Brain pericyte (primary cell): ENCODE data around the gene ADAMTS13.

ENCODE experiments used
- DNase-seq: peaks from one replicate; pipeline ENCODE4 v3.0.0-alpha.2; 2012; ENCODE audit warnings: low read depth, low spot score

Gene ADAMTS13

DNA sequence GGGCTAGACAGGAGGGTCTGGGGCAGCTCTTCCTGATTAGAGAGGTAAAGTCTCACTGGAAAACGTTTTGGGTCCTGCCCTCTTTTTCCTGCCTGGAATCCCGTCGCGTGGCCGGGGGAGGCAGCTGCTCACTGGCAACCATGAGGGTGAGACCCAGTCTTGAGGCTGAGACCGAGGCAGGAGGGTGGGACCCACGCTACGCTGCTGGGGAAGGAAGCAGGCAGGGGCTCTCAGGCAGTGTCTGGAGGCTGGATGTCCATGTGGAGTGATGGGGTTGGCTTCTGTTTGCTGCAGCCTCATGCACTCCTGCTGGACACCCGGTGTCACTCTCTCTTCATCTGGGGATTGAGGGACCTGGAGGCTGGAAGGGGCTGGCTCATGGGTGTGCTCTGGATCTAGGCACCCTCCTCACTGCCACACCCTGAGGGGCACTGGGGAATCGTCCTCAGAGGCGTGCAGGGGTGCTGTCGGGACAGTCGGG lies 68.1 kb downstream of the ADAMTS13 start:
- DNase-seq: no peak

DNA sequence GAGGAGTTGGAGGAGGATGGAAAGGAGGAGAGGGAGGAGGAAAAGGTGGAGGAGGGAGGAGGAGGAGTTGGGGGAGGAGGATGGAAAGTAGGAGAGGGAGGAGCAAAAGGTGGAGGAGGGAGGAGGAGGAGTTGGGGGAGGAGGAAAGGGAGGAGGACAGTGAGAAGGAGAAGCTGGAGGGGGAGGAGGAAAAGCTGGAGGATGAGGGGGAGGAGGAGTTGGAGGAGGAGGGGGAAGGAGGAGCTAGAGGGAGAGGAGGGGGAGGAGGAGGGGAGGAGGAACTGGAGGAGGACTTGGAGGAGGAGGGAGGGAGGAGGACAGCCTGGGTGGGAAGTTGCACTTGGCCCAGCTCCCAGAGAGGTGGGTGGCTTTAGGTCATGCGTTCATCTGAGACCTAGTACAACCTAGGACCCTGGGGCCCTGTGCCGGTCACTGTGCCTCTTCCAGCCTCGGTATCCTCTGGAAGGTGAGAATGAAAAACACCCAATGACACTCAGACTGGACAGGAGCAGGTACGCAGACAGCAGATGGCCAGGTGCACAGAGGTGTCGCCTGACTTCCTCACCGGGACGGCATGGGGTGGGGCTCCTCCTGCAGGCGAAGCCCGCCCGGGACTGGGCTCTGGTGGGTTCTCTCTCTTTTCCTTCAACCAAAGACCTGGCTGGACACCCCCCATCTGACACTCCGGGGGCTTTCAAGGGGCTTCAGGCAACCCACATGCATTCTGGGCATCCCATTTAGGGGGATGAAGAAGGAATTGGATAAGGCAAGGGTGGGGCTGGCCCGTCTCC lies 68.9 kb downstream of the ADAMTS13 start:
- DNase-seq: no peak

DNA sequence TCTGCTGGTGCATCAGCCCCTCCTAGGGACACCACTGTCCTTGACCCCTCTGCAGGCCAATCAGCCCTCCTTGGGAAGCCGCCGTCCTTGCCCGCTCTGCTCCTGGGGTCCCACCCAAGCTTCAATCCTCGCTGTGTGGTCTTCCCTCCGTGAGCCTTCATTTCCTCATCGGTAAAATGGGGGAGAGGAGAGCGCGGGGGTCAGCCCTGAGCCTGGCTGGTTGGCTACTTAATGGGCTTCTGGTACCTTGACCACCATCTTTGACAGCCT lies 69.4 kb downstream of the ADAMTS13 start:
- DNase-seq: no peak

DNA sequence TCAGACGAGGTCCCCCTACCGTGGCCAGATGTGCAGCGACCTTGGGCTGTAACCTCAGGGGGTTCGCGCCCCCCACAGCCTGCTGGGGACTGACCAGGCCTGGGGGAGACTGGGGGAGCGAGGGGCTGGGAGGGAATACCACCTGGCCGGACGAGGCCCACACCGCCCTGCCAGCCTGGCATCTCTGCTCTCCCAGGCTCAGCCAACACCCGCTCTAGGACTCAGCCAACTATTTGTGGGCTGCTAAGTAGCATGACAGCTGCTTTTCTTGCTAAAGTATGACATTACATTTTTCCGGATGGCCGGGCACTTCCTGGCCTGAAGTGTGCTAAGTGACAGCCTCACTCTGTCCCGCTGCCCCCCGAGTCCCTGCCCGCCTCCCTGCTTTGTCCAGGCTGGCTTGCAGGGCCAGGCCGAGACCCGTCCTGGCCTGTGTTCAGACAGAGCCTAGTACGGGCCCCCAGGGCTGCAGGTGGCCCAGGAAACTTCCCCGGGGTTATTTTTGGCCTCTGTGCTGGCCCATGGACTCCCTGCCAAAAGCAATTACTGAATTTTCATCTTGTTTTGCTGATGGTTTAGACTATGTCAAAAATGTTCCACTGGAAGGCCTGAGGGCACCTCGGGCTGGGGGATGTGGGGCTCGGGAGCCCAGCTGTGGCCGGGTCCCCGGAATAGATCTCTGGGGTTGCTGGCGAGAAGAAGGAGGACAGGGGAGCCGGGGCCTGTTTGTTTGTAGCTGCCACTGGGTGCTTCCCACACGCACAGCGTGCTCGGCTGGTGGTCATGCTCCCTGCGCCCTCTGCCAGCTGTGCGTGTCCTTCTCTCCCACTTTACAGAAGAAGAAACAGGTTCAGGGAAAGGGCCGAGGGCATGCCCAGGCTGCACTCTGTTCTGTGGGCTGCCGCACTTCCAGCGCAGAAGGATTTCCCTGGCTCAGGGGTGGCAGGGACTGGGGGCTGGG lies 70.2 kb downstream of the ADAMTS13 start:
- DNase-seq: no peak

DNA sequence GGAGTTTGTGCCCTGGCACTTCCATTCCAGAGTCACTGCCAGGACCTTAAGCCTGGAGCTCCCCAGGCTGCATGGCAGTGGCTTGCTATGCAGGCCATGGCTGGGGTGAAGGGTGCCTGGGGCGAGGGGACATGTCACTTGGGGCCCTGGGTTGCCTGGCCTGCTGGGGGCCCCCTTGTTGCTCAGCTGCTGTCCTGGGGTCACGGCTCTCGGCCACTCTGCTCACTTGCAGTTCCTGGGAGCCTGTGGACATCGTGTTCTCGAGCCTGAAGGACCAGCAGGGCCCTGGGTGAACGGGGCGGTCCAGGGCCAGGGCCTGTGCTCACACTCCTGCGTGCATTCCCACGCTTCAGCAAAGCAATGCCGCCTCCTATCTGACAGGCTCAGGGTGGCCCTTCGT lies 71.3 kb downstream of the ADAMTS13 start:
- DNase-seq: no peak

DNA sequence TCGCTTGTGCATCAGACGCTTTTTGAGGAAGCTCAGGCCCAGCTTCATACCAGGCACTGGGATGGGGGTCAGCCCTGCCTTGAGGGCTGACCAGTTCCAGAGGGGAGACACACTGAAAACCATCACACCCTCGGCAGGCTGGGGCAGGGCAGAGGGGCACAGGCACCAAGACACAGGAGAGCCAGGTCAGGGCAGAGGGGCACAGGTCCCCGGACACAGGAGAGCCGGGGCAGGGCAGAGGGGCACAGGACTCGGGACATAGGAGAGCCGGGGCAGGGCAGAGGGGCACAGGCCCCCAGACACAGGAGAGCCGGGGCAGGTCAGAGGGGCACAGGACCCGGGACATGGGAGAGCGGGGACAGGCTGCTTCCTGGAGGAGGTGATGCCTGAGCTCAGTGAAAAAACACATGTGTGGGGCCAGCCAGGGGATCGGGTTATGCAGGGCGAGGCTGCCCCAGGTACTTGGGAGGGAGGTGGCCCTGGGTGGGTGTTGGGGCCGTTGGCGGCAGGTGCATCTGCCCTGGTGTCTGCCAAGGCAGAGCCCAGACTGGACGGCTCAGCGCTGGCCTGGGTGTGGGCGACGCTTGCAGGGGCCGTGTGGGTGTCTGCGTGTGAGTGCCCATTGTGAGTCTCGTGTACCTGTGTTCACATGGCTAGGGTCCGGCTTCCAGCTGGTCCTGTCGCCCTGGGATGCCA lies 71.8 kb downstream of the ADAMTS13 start:
- DNase-seq: no peak

DNA sequence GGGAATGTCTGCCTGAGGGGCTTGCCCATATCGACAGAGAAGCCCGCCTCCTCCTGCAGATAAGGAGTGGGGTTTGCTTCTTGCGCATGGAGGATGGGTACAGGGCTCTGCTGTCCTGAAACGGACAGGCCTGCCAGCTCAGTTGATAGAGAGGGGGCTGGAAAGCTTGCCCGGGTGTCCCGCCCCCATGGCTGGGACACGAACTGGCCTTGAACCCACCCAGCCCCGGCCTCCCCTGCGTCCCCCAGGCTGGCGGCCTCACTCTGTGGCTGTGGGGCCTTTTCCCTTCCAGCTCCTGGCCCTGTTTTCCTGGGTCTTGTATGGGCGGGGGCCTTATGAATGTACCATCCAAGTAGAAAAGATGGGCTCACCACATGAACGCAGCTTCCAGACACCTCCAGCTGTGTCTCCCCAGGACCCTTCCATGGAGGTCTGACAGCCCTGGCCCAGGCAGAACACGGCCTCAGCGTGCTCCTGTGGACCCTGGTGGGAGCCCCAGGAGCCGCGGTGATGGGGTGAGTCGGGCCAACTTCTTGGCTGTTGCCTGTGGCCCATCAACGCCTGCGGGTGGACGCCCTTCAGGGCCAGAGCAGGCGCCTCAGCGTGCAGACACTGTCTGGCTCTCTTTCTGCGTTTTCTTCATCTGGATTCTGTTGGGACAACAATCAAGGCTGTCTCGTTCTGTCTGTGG lies 72.6 kb downstream of the ADAMTS13 start:
- DNase-seq: no peak

DNA sequence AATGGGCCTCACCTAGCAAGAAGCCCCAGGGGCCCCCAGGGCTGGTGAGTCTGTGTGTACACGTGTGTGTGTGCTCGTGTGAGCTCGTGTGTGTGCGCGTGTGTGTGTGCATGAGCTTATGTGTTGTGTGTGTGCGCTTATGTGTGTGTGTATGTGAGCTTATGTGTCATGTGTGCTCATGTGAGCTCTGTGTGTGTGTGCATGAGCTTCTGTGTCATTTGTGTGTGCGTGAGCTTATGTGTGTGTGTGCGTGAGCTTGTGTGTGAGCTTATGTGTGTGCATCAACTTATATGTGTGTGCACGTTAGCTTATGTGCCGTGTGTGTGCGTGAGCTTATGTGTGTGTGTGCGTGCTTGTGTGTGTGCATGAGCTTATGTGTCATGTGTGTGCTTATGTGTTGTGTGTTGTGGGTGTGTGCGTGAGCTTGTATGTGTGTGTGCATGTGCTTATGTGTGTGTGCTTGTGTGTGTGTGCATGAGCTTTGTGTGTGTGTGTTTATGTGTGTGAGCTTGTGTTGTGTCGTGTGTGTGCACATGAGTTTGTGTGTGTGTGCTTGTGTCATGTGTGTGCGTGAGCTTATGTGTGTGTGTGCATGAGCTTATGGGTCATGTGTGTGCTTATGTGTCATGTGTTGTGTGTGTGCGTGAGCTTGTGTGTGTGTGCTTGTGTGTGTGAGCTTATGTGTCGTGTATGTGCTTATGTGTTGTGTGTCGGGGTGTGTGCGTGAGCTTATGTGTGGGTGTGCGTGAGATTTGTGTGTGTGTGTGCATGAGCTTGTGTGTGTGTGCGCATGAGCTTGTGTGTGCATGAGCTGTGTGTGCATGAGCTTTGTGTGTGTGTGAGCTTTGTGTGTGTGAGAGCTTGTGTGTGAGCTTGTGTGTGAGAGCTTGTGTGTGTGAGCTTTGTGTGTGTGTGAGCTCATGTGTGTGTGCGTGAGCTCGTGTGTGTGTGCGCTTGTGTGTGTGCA lies 73.4 kb downstream of the ADAMTS13 start:
- no peak for DNase-seq

DNA sequence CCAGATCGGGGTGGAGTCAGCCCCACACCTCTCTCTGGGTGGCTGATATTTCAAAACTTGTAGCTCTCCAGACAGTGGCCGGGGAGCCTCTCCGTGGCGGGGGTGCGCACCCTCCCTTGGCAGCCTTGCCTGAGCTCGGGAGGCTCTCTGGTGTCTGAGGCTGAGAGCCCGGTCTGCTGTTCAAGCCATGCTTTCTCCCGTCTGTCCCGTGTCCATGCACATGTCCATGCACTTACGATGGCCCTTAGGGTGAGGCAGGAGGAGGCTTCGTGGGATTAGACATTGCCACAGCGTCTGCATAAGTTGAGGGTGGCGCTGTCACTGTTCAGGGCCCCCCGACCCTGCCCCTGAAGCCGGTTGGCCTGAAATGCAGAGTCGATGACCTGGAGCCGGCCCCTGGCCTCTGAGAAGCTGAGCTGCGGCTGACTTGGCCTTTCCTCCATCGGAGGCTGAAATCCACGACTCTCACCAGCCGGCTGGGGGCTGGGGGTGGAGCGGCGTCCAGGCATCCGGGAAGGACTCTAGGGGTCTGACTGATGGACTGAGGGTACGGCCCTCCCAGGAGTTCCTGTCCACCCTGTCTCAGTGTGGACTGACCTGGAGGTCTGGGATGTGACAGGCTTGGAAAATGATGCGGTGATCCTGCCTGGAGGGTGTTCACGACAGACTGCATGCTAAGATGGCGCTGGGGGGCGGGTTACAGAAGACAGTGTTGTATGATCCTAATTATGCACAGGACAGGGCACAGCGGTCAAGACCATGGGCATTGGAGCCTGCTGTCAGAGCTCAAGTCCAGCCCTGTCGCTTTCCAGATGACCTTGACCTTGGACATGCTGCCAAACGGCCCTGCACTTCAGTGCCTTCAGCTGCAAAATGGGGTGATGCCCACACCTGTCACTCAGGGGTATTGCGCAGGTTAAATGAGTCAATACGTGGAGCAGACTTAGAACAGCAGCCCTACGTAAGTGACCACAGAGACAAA lies 75.0 kb downstream of the ADAMTS13 start:
- no peak for DNase-seq

DNA sequence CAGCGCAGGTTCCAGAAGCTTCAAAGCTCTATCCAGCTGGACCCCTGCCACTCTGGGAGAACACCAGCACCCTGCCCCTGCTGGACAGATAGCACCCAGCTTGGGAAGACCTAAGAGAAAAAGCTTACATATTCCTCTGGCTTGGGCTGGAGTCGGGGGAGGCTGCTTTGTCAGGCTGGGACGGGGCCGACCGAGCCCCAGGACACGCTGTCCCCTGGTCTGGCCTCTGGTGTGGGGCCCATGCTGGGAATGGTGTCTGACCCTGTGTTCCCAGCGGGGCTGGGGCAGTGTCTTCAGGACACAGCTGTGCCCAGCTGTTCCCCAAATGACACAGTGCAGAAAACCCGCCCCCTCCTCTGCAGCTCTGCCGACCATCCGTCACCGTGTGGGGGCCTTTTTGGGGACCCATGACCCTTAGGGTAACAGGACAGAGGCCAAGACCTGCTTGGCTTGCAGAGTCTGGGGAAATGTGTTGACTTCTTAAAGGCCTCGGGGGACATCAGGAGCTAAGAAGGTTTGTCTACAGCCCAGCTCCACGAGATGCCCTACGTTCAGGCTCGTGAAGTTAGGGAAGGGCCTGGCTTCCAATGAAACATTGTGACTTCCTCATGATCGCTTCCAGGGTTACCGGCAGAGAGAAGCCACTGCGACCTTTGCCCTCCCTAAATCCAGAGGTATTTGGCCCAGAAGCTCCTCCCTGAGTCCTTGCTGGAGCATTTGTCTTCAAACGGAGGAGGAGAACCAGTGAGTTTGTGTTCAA lies 77.1 kb downstream of the ADAMTS13 start:
- no peak for DNase-seq

DNA sequence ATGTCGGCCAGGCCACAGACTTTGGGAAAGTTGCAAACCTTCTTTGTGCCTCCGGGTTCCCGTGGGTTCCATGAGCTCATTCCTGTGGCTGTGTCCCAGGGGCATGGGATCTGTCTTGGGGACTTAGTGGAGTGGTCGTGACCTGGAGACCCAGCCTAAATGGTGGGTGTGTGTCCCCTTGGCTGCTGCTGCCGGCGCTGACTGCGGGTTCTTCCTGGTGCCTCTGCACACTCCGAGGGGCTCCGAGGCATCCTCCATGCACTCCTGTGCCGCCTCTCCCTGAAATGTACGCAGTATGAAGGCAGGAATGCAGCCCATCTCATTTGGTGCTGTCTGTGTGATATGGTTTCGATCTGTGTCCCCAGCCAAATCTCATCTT lies 77.7 kb downstream of the ADAMTS13 start:
- DNase-seq: no peak

DNA sequence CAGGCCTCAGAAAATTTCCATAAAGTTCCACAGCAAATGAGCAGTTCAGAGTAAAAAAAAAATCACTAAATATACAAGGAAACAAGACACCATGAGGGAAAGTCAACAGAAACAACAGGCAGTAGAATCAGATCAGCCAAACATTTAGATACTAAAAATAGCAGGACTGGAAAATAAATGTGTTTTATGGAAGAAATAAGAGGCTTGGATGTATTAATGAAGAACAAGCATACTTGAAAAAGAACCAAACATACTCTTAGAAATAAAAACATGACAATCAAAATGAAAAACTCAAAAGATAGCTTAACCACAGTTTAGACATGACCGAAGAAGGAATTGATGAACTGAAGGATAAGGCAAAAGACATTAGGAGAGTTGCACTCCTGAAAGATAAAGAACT lies 79.9 kb downstream of the ADAMTS13 start:
- DNase-seq: no peak

DNA sequence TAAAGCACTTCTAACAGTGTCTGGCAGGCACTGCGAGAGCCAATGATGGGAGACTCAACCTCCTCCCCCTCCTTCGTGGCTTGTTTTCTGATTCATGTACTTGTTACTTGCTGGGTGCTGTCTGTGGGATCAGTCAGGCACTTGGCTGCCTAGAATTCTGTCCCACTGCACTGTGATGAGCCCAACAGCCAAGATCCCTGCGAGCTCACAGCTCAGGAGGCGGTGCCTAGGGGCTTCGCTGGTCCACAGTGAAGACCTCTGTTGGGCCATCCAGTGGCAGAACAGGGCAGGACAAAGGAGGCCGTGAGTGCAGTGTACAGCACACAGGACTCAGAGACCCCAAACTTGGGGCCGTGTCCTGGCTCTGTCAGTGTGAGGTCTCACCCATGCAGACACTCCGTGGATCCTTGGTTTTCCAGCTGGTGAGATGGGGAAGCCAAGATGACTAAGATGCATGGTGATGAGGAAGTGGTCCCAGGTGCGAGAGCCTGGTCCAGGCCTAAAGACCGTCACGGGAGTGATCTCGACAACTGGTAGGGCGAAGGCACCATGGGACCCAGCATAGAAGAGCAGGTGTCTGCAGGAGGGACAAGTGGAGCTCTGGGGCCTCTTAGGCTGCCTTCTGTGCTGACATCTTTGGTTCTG lies 83.1 kb downstream of the ADAMTS13 start:
- DNase-seq: no peak

DNA sequence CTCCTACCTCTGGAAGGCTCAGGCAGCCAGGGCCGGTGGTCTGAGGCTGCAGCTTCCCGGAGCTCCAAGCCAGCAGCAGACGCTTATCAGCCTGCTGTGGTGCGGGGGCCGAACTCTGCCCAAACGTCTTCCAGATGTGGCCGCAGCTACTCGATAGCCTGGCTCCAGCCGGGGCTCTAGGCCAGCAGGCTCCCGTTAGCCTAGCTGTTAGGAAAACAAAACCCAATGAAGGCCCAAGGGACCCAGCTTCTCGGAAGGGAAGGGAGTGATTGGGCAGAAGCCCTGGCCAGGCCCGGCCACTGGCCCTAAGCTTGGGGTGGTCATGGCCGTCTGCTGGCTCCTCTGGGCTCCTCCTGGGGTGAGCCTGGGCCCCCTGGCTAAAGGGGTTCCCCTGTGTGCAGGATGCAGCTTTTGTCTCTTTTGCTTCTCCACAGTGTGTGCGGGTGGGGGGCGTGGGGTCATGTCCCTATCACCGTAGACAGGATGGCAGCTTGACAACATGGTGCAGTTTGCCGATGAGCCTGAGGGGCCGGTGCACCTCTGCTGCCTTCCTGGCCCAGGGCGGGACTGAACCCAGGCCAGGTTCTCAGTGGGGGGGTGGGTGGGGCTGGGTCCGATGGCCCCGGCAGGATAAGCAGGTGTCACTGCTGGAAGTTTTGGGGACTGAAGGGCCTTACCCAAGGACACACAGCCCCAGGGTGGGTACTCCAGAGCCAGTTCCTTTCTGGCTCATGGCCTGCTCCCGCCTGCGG lies 83.9 kb downstream of the ADAMTS13 start:
- DNase-seq: peak; percentile 45

DNA sequence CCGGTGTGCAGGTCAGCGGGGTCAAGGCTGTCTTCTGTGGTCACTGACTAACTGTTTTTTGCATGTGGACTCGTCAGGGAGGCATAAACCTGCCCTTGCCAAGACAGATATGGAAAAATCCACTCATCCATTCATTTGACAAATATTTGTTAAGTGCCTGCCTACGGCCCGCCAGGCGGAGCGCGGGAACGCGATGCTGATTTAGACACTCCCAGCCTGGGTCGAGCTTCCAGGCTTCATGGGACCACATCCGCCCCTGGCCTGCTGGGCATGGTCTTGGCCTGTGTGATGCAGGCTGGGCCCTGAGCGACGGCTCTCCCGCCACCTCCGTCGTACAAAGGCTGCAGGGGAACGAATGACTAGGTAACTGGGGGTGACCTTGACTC lies 84.5 kb downstream of the ADAMTS13 start:
- DNase-seq: no peak

DNA sequence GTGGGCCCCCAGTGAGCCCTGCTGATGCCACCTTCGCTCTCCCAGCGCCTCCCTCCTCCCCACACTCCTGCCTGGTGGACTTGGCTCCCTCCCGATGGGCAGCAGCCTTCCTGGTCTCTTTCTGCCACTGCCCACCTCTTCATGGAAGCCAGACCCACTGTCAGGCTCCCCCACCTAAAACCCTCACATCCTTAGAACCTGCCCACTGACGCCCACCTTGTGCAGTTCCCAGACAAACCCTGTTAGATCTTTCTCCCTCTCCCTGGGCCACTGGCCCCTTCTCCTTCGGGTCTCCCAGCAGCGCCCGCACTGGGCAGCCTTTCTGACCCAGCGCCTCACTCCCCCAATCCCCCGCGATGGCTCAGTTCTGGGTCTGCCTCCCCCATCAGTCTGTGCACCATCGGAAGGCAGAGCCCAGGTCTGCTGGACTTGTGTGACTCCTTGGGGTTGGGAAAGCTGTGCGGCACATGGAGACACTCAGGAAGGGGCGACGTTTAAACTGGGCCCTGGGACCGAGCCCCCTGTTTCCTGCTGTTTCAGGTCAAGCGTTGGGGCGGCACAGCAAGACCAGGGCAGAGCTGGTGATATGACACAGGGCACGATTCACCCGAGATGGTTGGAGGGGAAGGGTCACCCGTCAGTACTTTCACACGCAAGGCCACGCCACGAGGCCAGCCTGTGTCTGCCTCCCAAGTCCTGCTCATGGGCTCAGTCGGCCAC lies 85.2 kb downstream of the ADAMTS13 start:
- no peak for DNase-seq

DNA sequence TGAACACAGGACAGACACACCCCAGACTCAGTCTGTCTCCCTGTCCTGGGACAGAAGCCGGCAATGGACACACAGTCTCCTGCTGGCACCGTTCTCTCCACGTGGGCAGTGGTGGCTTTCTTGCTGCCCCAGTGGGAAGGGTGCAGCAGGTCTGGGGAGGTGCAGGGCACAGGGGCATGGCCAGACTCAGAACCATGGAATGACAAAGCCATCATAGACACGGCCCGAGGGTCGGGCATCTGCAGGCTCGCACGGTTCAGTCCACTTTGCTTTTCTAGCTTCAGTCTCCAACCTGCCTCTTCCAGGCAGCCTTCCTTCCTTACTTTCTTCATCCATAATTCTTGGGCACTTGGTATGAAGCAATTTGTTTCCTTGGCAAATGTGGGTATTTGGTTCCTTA lies 85.9 kb downstream of the ADAMTS13 start:
- no peak for DNase-seq
